DMS153 treated with DMSO at 0.1 percent for 48 hours (cell line): Measurements from ENCODE around the gene TRMT44.
A peak's percentile ranks its signal among the peaks of the same experiment; 100 is the strongest.
"Not testable (repeated sequence)": the region's sequence is repeated elsewhere in the genome, so short reads cannot be mapped to it uniquely, and the experiment has no call there.

Source experiments
- DNase-seq: peaks from one replicate; lab custom pipeline; 2025; ENCODE audit not compliant: unreplicated experiment; lab: John Stamatoyannopoulos, UW

The TRMT44 gene

GRCh38 chr4:8491478-8491877, 50.9 kb downstream of the TRMT44 start:
- DNase-seq, result not testable (repeated sequence)

GRCh38 chr4:8492174-8492573, 51.6 kb downstream of the TRMT44 start:
- no peak for DNase-seq

GRCh38 chr4:8493484-8493883, 52.9 kb downstream of the TRMT44 start:
- no peak for DNase-seq

- DNase-seq, result no peak
Measured at GRCh38 chr4:8494218-8494617, 53.6 kb downstream of the TRMT44 start.

- no peak for DNase-seq
Measured at GRCh38 chr4:8494983-8495548, 54.5 kb downstream of the TRMT44 start.

GRCh38 chr4:8495803-8496202, 55.2 kb downstream of the TRMT44 start:
- no peak for DNase-seq

GRCh38 chr4:8497762-8498161, 57.2 kb downstream of the TRMT44 start:
- DNase-seq, result no peak

- DNase-seq, result no peak
Measured at GRCh38 chr4:8500966-8501365, 60.4 kb downstream of the TRMT44 start.

- no peak for DNase-seq
Measured at GRCh38 chr4:8501781-8502180, 61.2 kb downstream of the TRMT44 start.

- no peak for DNase-seq
Measured at GRCh38 chr4:8502371-8502770, 61.8 kb downstream of the TRMT44 start.

GRCh38 chr4:8502836-8503585, 62.4 kb downstream of the TRMT44 start:
- DNase-seq, result no peak

GRCh38 chr4:8503801-8504200, 63.2 kb downstream of the TRMT44 start:
- no peak for DNase-seq

- peak; percentile 1 for DNase-seq
Measured at GRCh38 chr4:8504279-8505007, 63.9 kb downstream of the TRMT44 start.

- no peak for DNase-seq
Measured at GRCh38 chr4:8505229-8505628, 64.7 kb downstream of the TRMT44 start.

GRCh38 chr4:8506006-8506372, 65.4 kb downstream of the TRMT44 start:
- DNase-seq, result no peak

GRCh38 chr4:8506373-8507195, 66.0 kb downstream of the TRMT44 start:
- no peak for DNase-seq

GRCh38 chr4:8507196-8507570, 66.6 kb downstream of the TRMT44 start:
- no peak for DNase-seq

GRCh38 chr4:8507624-8508023, 67.0 kb downstream of the TRMT44 start:
- no peak for DNase-seq

GRCh38 chr4:8508266-8508665, 67.7 kb downstream of the TRMT44 start:
- DNase-seq, result no peak

- DNase-seq, result no peak
Measured at GRCh38 chr4:8508740-8509139, 68.2 kb downstream of the TRMT44 start.

GRCh38 chr4:8509311-8509950, 68.9 kb downstream of the TRMT44 start:
- no peak for DNase-seq
